Upper lobe of left lung (tissue), 4 donors: Measurements from ENCODE around the gene GNAO1.

ENCODE experiments used
- EP300 ChIP-seq, 4 donors: sonication (generic); formaldehyde crosslinking; IDR thresholded peaks; one replicate each; pipeline ENCODE4 v1.5.1; 2017; ENCODE audit warnings: antibody characterized with exemption in 4 of 4, control low read depth in 2 of 4
- POLR2A ChIP-seq, 4 donors: fragments of 450-650 bp; IDR thresholded peaks; one replicate each; pipeline ENCODE4 v1.5.1; 2016 to 2017; ENCODE audit warnings: antibody characterized with exemption in 4 of 4, mild to moderate bottlenecking in 2 of 4
- POLR2AphosphoS5 ChIP-seq, 2 donors: sonication (generic); formaldehyde crosslinking; IDR thresholded peaks; one replicate each; pipeline ENCODE4 v1.5.1; 2017; ENCODE audit warnings: antibody characterized with exemption in 2 of 2
- TF ChIP-seq, protein P1 (sequence below), 6 experiments: fragments of 450-650 bp in 4 of 6; fragments of 200-600 bp in 2 of 6; sonication (generic) in 2 of 6; IDR thresholded peaks; one replicate each; pipeline ENCODE4 v1.5.1; 2016 to 2019; ENCODE audit warnings: antibody characterized with exemption in 6 of 6

DNA sequence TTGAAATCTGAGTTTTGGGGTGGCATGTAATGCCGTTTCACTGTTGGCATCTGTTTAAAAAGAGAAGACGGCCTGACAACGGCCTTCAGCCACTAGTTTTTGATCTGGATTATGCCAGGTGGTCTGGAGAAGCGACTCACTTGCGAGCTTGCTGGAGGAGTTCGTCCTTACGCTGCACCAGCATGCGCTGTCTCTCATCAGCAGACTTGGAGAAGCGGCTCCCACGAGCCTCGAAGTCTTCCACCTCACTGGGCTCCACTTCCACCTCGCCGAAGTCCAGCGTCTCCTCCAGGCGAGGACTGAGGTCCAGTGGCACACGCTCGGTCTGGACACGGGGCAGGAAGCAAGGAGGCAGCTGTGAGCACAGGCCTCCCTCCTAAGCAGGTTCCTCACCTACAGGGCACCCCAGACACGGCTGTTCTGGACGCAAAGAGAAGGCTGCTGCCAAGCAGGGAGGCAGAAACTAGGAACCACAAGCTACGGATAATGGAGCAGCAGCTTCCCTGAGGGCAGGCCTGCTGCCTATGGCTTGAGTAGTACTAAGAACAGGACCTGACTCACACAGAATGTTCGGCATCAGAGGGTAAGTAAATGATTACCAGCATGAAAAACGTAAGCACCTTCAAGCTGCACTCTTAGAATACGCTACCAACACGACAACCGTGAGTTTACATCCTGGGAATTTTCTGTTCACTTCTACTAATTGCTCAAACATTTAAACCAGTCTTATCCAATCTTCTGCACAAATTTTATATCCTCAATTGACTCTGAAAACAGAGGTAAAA is 172.7 kb downstream of the GNAO1 start:
- TF ChIP-seq, protein P1, sequence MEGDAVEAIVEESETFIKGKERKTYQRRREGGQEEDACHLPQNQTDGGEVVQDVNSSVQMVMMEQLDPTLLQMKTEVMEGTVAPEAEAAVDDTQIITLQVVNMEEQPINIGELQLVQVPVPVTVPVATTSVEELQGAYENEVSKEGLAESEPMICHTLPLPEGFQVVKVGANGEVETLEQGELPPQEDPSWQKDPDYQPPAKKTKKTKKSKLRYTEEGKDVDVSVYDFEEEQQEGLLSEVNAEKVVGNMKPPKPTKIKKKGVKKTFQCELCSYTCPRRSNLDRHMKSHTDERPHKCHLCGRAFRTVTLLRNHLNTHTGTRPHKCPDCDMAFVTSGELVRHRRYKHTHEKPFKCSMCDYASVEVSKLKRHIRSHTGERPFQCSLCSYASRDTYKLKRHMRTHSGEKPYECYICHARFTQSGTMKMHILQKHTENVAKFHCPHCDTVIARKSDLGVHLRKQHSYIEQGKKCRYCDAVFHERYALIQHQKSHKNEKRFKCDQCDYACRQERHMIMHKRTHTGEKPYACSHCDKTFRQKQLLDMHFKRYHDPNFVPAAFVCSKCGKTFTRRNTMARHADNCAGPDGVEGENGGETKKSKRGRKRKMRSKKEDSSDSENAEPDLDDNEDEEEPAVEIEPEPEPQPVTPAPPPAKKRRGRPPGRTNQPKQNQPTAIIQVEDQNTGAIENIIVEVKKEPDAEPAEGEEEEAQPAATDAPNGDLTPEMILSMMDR (IDR thresholded peaks at IDR 0.05): no peak
- TF ChIP-seq EP300 (IDR thresholded peaks at IDR 0.05) (no peak), POLR2A (IDR thresholded peaks at IDR 0.05) (no peak), POLR2AphosphoS5 (IDR thresholded peaks at IDR 0.05) (no peak)
